ENCODE measurements around the gene MSI2. TPM values are rescaled to one million over a fixed set of nuclear protein-coding genes. Genes with fewer than 3 reads are reported as not detected.

The MSI2 gene
- total RNA-seq, 1 donor from 2014 or later = 60.6 TPM

- H3K27ac Mint-ChIP-seq (ENCODE audit: unreplicated experiment) = no peak overlapping the region
- peaks cover 6% of the 10 kb centered on the region for H3K27me3 Mint-ChIP-seq (ENCODE audit: unreplicated experiment)
- peaks cover 13% of the 10 kb centered on the region for H3K36me3 Mint-ChIP-seq (ENCODE audit: low read depth, unreplicated experiment)
- no peak for DNase-seq (ENCODE audit: low spot score)
- TF ChIP-seq CTCF (IDR thresholded peaks at IDR 0.05; ENCODE audit: unreplicated experiment) = no peak
- H3K9me3 Mint-ChIP-seq (ENCODE audit: unreplicated experiment) = no peaks in the 10 kb centered on the region
- no peak overlapping the region for H3K4me3 Mint-ChIP-seq (ENCODE audit: unreplicated experiment)
- H3K4me1 Mint-ChIP-seq (ENCODE audit: unreplicated experiment) = peaks cover 7% of the 10 kb centered on the region
Measured at GRCh38 chr17:57316361-57316760, 60.0 kb downstream of the MSI2 start.

- no peak for DNase-seq (ENCODE audit: low spot score)
- H3K27ac Mint-ChIP-seq (ENCODE audit: unreplicated experiment) = no peak overlapping the region
- H3K4me1 Mint-ChIP-seq (ENCODE audit: unreplicated experiment) = peaks cover 3% of the 10 kb centered on the region
Measured at GRCh38 chr17:57317079-57317478, 60.8 kb downstream of the MSI2 start.

GRCh38 chr17:57318913-57319312 lies 62.6 kb downstream of the MSI2 start:
- DNase-seq (ENCODE audit: low spot score) = no peak
- H3K4me3 Mint-ChIP-seq (ENCODE audit: unreplicated experiment) = no peak overlapping the region
- no peak overlapping the region for H3K27ac Mint-ChIP-seq (ENCODE audit: unreplicated experiment)
- no peak for TF ChIP-seq CTCF (IDR thresholded peaks at IDR 0.05; ENCODE audit: unreplicated experiment)
- H3K9me3 Mint-ChIP-seq (ENCODE audit: unreplicated experiment) = no peaks in the 10 kb centered on the region
- peaks cover 8% of the 10 kb centered on the region for H3K27me3 Mint-ChIP-seq (ENCODE audit: unreplicated experiment)
- peaks cover 3% of the 10 kb centered on the region for H3K4me1 Mint-ChIP-seq (ENCODE audit: unreplicated experiment)
- peaks cover 12% of the 10 kb centered on the region for H3K36me3 Mint-ChIP-seq (ENCODE audit: low read depth, unreplicated experiment)

More at GRCh38 chr17:57317079-57317478, 60.8 kb downstream of the MSI2 start:
- Mint-ChIP-seq H3K36me3 (ENCODE audit: low read depth, unreplicated experiment) (peaks cover 13% of the 10 kb centered on the region), H3K9me3 (ENCODE audit: unreplicated experiment) (no peaks in the 10 kb centered on the region), H3K27me3 (ENCODE audit: unreplicated experiment) (peaks cover 6% of the 10 kb centered on the region), H3K4me3 (ENCODE audit: unreplicated experiment) (no peak overlapping the region)
- TF ChIP-seq CTCF (IDR thresholded peaks at IDR 0.05; ENCODE audit: unreplicated experiment) = no peak

- peak overlapping the region; percentile 22 for H3K27ac Mint-ChIP-seq (ENCODE audit: unreplicated experiment)
- H3K9me3 Mint-ChIP-seq (ENCODE audit: unreplicated experiment) = no peaks in the 10 kb centered on the region
- no peak overlapping the region for H3K4me3 Mint-ChIP-seq (ENCODE audit: unreplicated experiment)
- peaks cover 8% of the 10 kb centered on the region for H3K27me3 Mint-ChIP-seq (ENCODE audit: unreplicated experiment)
- peaks cover 3% of the 10 kb centered on the region for H3K4me1 Mint-ChIP-seq (ENCODE audit: unreplicated experiment)
- no peak for DNase-seq (ENCODE audit: low spot score)
- peaks cover 8% of the 10 kb centered on the region for H3K36me3 Mint-ChIP-seq (ENCODE audit: low read depth, unreplicated experiment)
- TF ChIP-seq CTCF (IDR thresholded peaks at IDR 0.05; ENCODE audit: unreplicated experiment) = no peak
Measured at GRCh38 chr17:57319806-57320205, 63.5 kb downstream of the MSI2 start.

- H3K4me1 Mint-ChIP-seq (ENCODE audit: unreplicated experiment) = peaks cover 3% of the 10 kb centered on the region
- peaks cover 5% of the 10 kb centered on the region for H3K27me3 Mint-ChIP-seq (ENCODE audit: unreplicated experiment)
- H3K4me3 Mint-ChIP-seq (ENCODE audit: unreplicated experiment) = no peak overlapping the region
- no peak for TF ChIP-seq CTCF (IDR thresholded peaks at IDR 0.05; ENCODE audit: unreplicated experiment)
- peaks cover 8% of the 10 kb centered on the region for H3K36me3 Mint-ChIP-seq (ENCODE audit: low read depth, unreplicated experiment)
- H3K27ac Mint-ChIP-seq (ENCODE audit: unreplicated experiment) = no peak overlapping the region
- DNase-seq (ENCODE audit: low spot score) = no peak
- no peaks in the 10 kb centered on the region for H3K9me3 Mint-ChIP-seq (ENCODE audit: unreplicated experiment)
Measured at GRCh38 chr17:57323391-57323790, 67.1 kb downstream of the MSI2 start.

All from endothelial cell (in vitro differentiated cells).